GF-D8 (cell line): ENCODE results near the gene HLCS.

ENCODE experiments used
- DNase-seq: peaks from one replicate; lab custom pipeline; 2025; lab: John Stamatoyannopoulos, UW

The HLCS gene

GRCh38 chr21:36914244-36915013, 52.0 kb downstream of the HLCS start:
- no peak for DNase-seq

DNA sequence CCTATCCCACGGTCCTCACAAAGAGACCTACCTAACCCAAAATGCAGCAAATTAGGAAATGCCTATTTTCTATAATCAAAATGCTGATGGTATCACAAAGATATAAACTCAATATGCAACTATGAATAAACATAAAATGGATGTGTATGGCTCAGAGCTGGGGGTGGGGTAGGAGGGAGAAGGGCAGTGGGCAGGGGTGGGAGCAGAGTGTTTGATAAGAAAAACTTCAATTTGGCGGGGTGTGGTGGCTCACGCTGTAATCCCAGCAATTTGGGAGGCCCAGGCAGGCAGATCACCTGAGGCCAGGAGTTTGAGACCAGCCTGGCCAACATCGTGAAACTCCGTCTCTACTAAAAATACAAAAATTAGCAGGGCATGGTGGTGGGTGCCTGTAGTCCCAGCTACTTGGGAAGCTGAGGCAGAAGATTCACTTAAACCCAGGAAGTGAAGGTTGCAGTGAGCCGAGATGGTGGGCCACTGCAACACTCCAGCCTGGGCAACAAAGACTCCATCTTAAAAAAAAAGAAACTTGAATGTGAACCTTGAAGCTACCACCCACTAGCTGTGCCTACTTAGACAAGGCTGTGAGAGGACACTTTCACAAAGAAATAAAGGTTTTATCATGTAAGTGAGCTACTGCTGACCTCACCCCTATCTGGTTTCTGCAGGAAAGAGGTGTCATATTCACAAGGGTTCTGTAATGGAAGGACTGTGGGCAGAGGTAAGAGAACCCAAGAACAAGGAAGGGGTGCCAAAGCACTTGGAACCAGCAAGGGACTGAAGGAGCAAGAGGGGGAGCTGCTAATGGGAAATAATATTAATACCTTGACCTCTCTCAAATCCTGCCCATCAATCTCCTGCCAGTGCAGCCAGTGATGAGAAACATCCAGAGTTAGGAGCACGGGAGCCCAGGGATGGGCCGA, 53.0 kb downstream of the HLCS start:
- no peak for DNase-seq

GRCh38 chr21:36910581-36911307, 55.7 kb downstream of the HLCS start:
- no peak for DNase-seq

GRCh38 chr21:36909901-36910561, 56.4 kb downstream of the HLCS start:
- DNase-seq: no peak

DNA sequence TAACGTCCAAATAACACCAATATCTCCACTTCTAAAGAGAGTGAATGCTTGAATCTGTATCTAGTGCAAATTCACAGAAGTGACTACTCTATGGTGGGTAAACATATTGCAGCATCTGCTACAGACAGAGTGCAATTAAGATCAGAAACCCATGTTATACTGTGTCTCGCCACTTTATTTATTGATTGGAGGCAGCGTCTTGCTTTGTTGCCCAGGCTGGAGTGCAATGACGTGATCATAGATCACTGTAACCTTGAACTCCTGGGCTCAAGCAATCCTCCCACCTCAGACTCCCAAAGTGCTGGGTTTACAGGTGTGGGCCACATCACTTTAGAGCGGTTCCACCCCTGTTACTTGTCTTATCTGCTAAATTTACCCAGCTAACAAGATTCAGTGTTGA, 57.0 kb downstream of the HLCS start:
- DNase-seq: no peak

DNA sequence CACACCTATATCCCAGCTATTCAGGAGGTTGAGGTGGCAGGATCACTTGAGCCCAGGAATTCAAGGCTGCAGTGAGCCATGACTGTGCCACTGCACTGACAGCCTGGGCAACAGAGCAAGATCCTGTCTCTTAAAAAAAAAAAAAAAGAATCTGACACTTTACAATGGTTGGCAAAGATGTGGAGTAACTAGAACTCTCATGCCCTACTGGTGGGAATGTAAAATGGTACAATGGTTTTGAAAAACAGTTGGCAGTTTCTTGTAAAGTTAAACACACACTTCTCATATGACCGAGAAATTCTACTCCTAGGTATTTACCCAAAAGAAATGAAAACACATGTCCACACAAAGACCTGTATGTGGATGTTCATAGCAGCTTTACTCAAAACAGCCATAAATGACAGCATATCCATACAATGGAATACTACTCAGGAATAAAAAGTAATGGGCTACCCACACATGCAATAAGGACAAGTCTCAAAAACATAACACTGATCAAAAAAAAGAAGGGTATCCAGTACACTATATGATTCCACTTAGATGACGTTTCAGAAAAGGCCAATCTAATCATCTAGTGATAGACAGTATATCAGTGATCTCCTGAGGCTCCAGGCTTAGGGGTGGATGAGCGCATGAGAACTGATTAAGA, 58.1 kb downstream of the HLCS start:
- DNase-seq: no peak

DNA sequence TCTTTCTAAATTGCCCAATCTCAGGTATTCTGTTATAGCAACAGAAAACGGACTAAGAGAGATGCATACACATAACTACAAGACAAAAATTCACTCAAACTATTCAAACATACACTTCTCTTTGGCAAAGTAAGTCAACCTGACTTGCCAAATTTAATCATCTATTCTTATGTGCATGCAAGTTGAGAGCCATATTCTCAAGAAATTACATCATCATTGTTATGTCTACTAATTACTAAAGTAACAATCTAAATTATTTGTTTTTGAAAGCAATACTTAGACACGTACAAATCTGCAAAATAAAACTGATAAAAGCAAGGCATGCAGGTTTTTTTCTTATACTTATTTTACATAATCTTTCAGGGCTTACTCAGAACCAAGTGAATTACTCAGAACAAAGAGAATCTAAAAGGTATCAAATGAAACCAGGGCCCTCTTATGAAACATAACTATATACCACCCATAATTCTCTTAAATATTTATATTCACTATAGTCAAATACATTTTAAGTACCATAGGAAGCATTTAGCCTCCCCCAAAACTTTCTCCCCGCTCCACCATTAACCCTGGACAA, 62.3 kb downstream of the HLCS start:
- DNase-seq: no peak

DNA sequence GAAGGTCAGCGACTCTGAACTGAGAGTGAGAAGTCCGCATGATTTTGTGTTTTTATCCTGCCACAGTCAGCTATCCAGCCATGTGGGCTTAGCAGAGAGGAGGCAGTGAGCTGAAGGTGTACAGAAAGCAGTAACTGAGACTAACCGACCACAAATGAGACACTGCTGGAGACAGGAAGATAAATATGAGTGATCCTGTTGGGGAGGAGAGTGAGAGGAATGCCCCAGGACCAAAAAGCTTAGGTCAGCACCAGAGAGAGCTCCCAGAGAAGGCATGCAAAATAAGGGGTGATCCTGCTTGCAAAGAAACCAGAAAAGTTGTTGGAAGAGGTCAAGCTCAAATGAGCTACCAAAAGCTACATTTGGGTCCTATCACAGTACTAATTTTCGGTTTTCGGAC, 63.7 kb downstream of the HLCS start:
- DNase-seq: no peak

DNA sequence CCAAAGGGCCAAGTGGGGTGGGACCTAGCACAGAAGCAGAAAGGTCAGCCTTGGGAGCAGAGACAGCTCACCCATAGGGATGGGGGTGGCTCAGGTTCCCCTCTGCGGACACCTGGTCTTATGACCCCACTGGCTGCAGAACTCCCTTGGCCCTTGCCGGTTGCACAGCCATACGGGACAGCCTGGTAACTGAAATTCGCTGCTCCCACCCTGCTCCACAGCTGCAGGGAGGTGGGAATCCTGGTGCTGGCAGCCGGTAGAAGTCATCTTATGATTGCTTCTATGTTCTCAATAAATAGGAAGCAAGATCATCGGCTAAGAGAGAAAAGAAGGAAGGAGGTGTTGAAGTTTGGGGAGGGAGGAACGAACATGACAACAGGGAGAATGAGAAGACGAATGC, 64.1 kb downstream of the HLCS start:
- DNase-seq: no peak

- no peak for DNase-seq
Measured at GRCh38 chr21:36901575-36901974, 64.9 kb downstream of the HLCS start.

DNA sequence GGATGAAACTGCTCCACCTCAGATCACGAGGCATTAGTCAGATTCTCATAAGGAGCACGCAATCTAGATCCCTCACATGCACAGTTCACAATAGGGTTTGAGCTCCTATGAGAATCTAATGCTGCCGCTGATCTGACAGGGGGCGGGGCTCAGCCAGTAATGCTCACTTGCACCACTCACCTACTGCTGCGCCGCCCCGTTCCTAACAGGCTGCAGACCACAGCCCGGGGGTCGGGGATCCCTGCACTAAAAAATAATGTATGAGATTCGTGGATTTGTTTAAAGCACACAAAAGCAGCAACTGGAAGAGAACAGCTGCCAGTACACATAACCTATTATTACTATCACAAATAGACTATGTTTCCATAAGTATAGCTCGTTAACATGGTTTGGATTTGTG, 72.9 kb downstream of the HLCS start:
- no peak for DNase-seq

DNA sequence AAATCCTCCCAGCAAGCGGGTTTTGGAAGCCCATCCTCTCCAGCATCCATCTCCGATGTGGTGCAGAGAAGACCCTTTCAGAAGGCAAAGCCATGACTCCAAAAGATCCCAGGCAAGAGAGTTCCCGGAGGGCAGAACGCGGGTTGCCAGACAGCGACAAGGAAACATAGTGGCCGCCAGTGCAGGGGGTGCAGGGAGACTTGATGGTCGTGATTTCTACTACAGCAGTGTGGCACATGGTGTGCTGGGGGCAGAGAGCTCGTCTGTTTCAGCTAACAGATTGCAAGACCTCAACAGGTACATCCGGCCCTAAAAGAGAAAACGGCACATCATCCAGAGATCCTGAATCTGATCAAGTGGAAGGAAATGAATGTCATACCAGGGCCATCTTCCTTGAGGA, 74.3 kb downstream of the HLCS start:
- no peak for DNase-seq

- no peak for DNase-seq
Measured at GRCh38 chr21:36891692-36892091, 74.8 kb downstream of the HLCS start.

GRCh38 chr21:36891121-36891520, 75.3 kb downstream of the HLCS start:
- no peak for DNase-seq

GRCh38 chr21:36890086-36890485, 76.4 kb downstream of the HLCS start:
- DNase-seq: no peak

DNA sequence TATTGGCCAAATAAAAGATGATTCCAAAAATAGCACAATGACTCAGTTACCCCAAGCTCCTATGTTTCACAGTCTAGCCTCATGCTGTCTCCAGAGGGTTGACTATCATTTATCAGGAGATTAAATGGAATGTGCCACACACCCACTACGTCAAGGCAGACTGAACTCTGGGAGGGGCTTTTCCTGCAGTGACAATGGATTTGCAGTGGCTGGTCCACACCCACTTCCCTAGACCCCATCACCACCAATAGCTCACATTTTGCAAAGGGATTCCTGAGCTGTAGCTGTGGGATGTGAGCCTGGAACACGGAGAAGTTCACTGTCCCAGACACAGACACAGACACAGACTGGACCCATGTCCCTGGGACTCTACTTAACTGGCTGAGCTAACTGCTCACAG, 77.1 kb downstream of the HLCS start:
- DNase-seq: no peak

GRCh38 chr21:36888466-36888865, 78.0 kb downstream of the HLCS start:
- no peak for DNase-seq

DNA sequence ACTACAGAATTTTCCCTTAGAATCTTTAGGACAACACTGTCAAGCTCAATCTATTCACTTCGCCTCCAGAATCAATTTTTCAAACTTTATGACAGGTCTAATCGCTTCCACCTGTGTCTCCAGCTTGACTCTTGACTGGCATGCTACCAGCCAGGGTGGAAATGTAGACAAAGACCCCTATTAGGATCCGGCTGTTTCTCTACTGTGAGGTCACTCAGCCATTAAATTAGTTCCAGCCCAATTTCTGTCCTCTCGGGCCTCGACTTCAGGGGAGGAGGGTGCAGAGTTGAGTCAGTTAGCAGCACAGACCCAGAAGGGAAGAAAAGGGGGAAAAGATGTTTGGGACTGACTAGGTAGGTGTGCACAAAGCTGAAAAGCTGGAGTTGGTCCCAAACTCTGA, 78.5 kb downstream of the HLCS start:
- DNase-seq: no peak

DNA sequence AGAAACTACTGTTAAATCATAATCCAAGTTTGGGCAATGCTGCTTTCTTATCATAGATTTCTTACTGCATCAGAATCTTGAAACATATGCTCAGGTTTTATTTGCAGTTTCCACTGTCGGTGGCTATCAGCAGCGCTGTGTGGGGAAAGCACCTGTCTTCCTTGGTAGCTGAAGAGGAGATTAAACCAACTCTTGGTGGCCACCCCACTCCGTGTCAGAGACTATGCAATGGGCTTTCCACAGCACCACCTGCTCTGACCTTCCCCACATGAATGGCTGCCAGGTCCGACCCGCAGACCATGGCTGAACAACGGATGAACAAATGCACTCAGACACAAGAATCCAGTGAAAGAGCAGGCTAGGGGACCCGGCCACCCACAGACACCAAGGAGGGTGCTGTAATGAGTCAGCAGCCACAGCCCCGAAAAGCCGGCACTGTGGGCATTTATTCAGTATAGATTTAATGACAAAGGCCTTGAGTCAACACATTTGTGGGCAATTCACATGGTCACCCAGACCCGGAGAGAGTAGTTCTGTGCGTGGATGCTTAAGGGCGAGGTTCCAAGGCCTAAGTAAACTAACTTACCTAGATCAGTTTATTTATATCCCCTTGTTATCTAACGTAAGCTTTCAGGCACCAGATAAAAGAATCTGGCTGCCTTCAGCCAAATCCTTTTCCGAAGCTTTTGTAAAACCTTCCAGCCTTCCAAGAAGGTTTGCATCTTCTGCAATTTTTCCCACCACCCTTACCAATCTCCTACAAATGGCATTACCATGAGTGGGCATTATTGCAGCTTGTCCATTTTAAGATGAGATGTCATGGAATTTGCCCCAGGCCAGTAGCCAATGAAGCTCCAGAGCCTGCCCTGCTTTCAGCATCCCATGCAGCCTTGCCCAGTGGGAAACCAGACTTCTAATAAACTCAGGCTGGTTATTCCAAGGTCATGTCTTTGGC, 82.7 kb downstream of the HLCS start:
- no peak for DNase-seq

- no peak for DNase-seq
Measured at GRCh38 chr21:36882776-36883175, 83.7 kb downstream of the HLCS start.
